Progenitor cell of endocrine pancreas (in vitro differentiated cells): ENCODE results near the gene CD300LG. TPM values are rescaled to one million over a fixed set of nuclear protein-coding genes. Genes with fewer than 3 reads are reported as not detected.
"Not testable (repeated sequence)": the region's sequence is repeated elsewhere in the genome, so short reads cannot be mapped to it uniquely, and the experiment has no call there.

Source experiments
- DNase-seq: peaks from one replicate; pipeline ENCODE4 v3.0.0; 2021; ENCODE audit warnings: low spot score; ENCODE audit not compliant: unreplicated experiment
- H3K27ac Mint-ChIP-seq: 2 replicates; pipeline ENCODE4 v1.8.0; 2021; ENCODE audit warnings: mild to moderate bottlenecking, moderate library complexity, mixed read lengths
- H3K27me3 Mint-ChIP-seq: 2 replicates; pipeline ENCODE4 v1.8.0; 2021; ENCODE audit warnings: mixed read lengths
- H3K36me3 Mint-ChIP-seq: 2 replicates; pipeline ENCODE4 v1.8.0; 2022; ENCODE audit warnings: mixed read lengths; ENCODE audit not compliant: insufficient read depth
- H3K4me1 Mint-ChIP-seq: 2 replicates; pipeline ENCODE4 v1.8.0; 2021; ENCODE audit warnings: low read depth, mixed read lengths
- H3K4me3 Mint-ChIP-seq: 2 replicates; pipeline ENCODE4 v1.8.0; 2021; ENCODE audit warnings: low read depth, mild to moderate bottlenecking, moderate library complexity, mixed read lengths
- H3K9me3 Mint-ChIP-seq: 2 replicates; pipeline ENCODE4 v1.8.0; 2021; ENCODE audit warnings: low read depth, mixed read lengths
- CTCF ChIP-seq: fragments of 200-600 bp; sonication (generic); IDR thresholded peaks from one replicate; pipeline ENCODE4 v1.5.0; 2021; ENCODE audit warnings: antibody characterized with exemption, mild to moderate bottlenecking; ENCODE audit not compliant: unreplicated experiment
- total RNA-seq: library from RNA; stranded (reverse); gene quantifications from 2 replicates; pipeline ENCODE4 v1.2.1, GENCODE V29; 2021

The CD300LG gene
- total RNA-seq, 1 donor from 2014 or later: not detected

- DNase-seq: no peak
- peaks cover 16% of the 10 kb centered on the region for H3K27me3 Mint-ChIP-seq
- H3K27ac Mint-ChIP-seq: no peak overlapping the region
- no peaks in the 10 kb centered on the region for H3K36me3 Mint-ChIP-seq
- no peaks in the 10 kb centered on the region for H3K9me3 Mint-ChIP-seq
- H3K4me3 Mint-ChIP-seq: no peak overlapping the region
- H3K4me1 Mint-ChIP-seq: no peaks in the 10 kb centered on the region
- TF ChIP-seq CTCF: peak; percentile 33
These were observed 6.2 kb upstream of the CD300LG start for GRCh38 chr17:43840814-43841213.

- TF ChIP-seq CTCF: no peak
- H3K27ac Mint-ChIP-seq: no peak overlapping the region
- no peak for DNase-seq
- no peaks in the 10 kb centered on the region for H3K9me3 Mint-ChIP-seq
- H3K36me3 Mint-ChIP-seq: no peaks in the 10 kb centered on the region
- H3K4me3 Mint-ChIP-seq: no peak overlapping the region
- H3K27me3 Mint-ChIP-seq: peaks cover 13% of the 10 kb centered on the region
- H3K4me1 Mint-ChIP-seq: no peaks in the 10 kb centered on the region
These were observed 5.7 kb upstream of the CD300LG start for GRCh38 chr17:43841282-43841681.

GRCh38 chr17:43842091-43842974 lies 4.6 kb upstream of the CD300LG start:
- not testable (repeated sequence) for H3K36me3 Mint-ChIP-seq, H3K4me3 Mint-ChIP-seq, H3K27ac Mint-ChIP-seq, DNase-seq, H3K4me1 Mint-ChIP-seq, H3K9me3 Mint-ChIP-seq
- peaks cover 13% of the 10 kb centered on the region for H3K27me3 Mint-ChIP-seq

- TF ChIP-seq CTCF: no peak
- no peak for DNase-seq
- Mint-ChIP-seq H3K36me3 (no peaks in the 10 kb centered on the region), H3K27me3 (peaks cover 14% of the 10 kb centered on the region), H3K27ac (no peak overlapping the region), H3K9me3 (no peaks in the 10 kb centered on the region), H3K4me3 (no peak overlapping the region), H3K4me1 (no peaks in the 10 kb centered on the region)
These were observed 4.0 kb upstream of the CD300LG start for GRCh38 chr17:43842975-43843325.

GRCh38 chr17:43844241-43844640 lies 2.7 kb upstream of the CD300LG start:
- H3K27me3 Mint-ChIP-seq: peaks cover 20% of the 10 kb centered on the region

More at GRCh38 chr17:43844241-43844640, 2.7 kb upstream of the CD300LG start:
- H3K4me3 Mint-ChIP-seq: no peak overlapping the region
- no peaks in the 10 kb centered on the region for H3K9me3 Mint-ChIP-seq
- no peak overlapping the region for H3K27ac Mint-ChIP-seq
- DNase-seq: no peak
- H3K36me3 Mint-ChIP-seq: no peaks in the 10 kb centered on the region
- no peaks in the 10 kb centered on the region for H3K4me1 Mint-ChIP-seq
- no peak for TF ChIP-seq CTCF
